SK-N-SH treated with all-trans-retinoic acid at 6 μM for 48 hours (cell line): Measurements from ENCODE around the gene HPS5.
"Not testable (repeated sequence)": the region's sequence is repeated elsewhere in the genome, so short reads cannot be mapped to it uniquely, and the experiment has no call there.

ENCODE experiments used
- ARNTL ChIP-seq: fragments of 450-650 bp; formaldehyde crosslinking; IDR thresholded peaks from 2 replicates; pipeline ENCODE4 v1.5.0; 2020; ENCODE audit warnings: low read depth, mild to moderate bottlenecking, moderate library complexity, borderline replicate concordance
- BACH2 ChIP-seq: fragments of 250-450 bp; sonication (Bioruptor Pico); IDR thresholded peaks from 2 replicates; pipeline ENCODE4 v1.9.0; 2021; ENCODE audit warnings: mild to moderate bottlenecking, borderline replicate concordance
- CREB5 ChIP-seq: fragments of 250-450 bp; sonication (Bioruptor Pico); IDR thresholded peaks from 2 replicates; pipeline ENCODE4 v1.5.1; 2020; ENCODE audit warnings: low read depth, mild to moderate bottlenecking, moderate library complexity
- GLIS3 ChIP-seq: fragments of 250-450 bp; sonication (Bioruptor Pico); IDR thresholded peaks from 2 replicates; pipeline ENCODE4 v1.5.0; 2020; ENCODE audit warnings: mild to moderate bottlenecking, moderate library complexity
- PATZ1 ChIP-seq: fragments of 250-450 bp; sonication (Bioruptor Pico); IDR thresholded peaks from 2 replicates; pipeline ENCODE4 v1.8.0; 2020; ENCODE audit warnings: mild to moderate bottlenecking, moderate library complexity, borderline replicate concordance
- RARB ChIP-seq: fragments of 250-450 bp; sonication (Bioruptor Pico); IDR thresholded peaks from 2 replicates; pipeline ENCODE4 v1.8.0; 2021; ENCODE audit warnings: mild to moderate bottlenecking, moderate library complexity
- ZNF70 ChIP-seq: fragments of 450-650 bp; formaldehyde crosslinking; IDR thresholded peaks from 2 replicates; pipeline ENCODE4 v1.5.0; 2020; ENCODE audit warnings: mild to moderate bottlenecking, moderate library complexity
- ZNF8 ChIP-seq: fragments of 450-650 bp; formaldehyde crosslinking; IDR thresholded peaks from 2 replicates; pipeline ENCODE4 v1.5.0; 2020; ENCODE audit warnings: mild to moderate bottlenecking, moderate library complexity

- not testable (repeated sequence) for TF ChIP-seq PATZ1, GLIS3, ZNF70, ARNTL, BACH2, ZNF8, CREB5, RARB (CRISPR knock-in tag)
Measured at GRCh38 chr11:18262681-18263350, 59.1 kb downstream of the HPS5 start.
